B cell (primary cell): ENCODE data around the gene PLCXD3. TPM values are rescaled to one million over a fixed set of nuclear protein-coding genes. Genes with fewer than 3 reads are reported as not detected.

Experiments
- ATAC-seq: fragments of 200-7000 bp; cut with Tn5 transposase; one replicate; pipeline ENCODE4 v1.10.0; 2021; ENCODE audit warnings: low read depth, mild to moderate bottlenecking, moderate number of reproducible peaks, moderate library complexity
- CTCF ChIA-PET: fragments of 350-600 bp; sonication (Branson Sonifier 250); formaldehyde crosslinking; loops from one replicate; lab custom pipeline; 2021; ENCODE audit warnings: antibody characterized with exemption, inconsistent platforms; lab: Charles Lee
- POLR2A ChIA-PET: fragments of 350-600 bp; sonication (Branson Sonifier 250); formaldehyde crosslinking; loops from one replicate; lab custom pipeline; 2021; ENCODE audit warnings: antibody characterized with exemption; lab: Charles Lee
- DNase-seq: peaks from one replicate; pipeline ENCODE4 v3.0.0; 2013
- H2AFZ ChIP-seq: 2 replicates; pipeline ENCODE4 v1.6.1; 2012; ENCODE audit warnings: mild to moderate bottlenecking, low read depth, low read length; ENCODE audit not compliant: insufficient read depth, poor library complexity, severe bottlenecking
- H3K27ac ChIP-seq, 2 donors: 1 replicate in 1 of 2; 2 replicates in 1 of 2; pipeline ENCODE4 v1.5.1; 2012 to 2013; ENCODE audit warnings: low read length in 2 of 2, mild to moderate bottlenecking in 2 of 2, moderate library complexity in 1 of 2
- H3K27me3 ChIP-seq, 4 experiments: fragments of 200-600 bp in 1 of 4; sonication (generic) in 1 of 4; replicated peaks in 1 of 4; 1 replicate in 2 of 4; 2 replicates in 2 of 4; pipeline versions ENCODE4 v1.6.1 to v1.7.0; 2013 to 2016; ENCODE audit warnings: low read length in 3 of 4, mild to moderate bottlenecking in 2 of 4, mixed read lengths in 1 of 4, moderate library complexity in 1 of 4; ENCODE audit not compliant: insufficient read depth in 4 of 4, control insufficient read depth in 3 of 4; ENCODE audit errors: control extremely low read depth in 1 of 4
- H3K36me3 ChIP-seq, 2 experiments: replicated peaks in 1 of 2; 1 replicate in 1 of 2; 2 replicates in 1 of 2; pipeline versions ENCODE4 v1.6.1 to v1.7.1; 2013; ENCODE audit warnings: low read length in 1 of 2; ENCODE audit not compliant: insufficient read depth in 2 of 2, control insufficient read depth in 1 of 2; ENCODE audit errors: control extremely low read depth in 1 of 2, extremely low read depth in 1 of 2
- H3K4me1 ChIP-seq, 2 donors: fragments of 200-600 bp in 1 of 2; sonication (generic) in 1 of 2; 1 replicate in 1 of 2; 2 replicates in 1 of 2; pipeline versions ENCODE4 v1.5.1 to v1.6.1; 2013 to 2017; ENCODE audit warnings: low read length in 2 of 2; ENCODE audit not compliant: control insufficient read depth in 2 of 2, insufficient read depth in 2 of 2
- H3K4me2 ChIP-seq: replicated peaks from 2 replicates; pipeline ENCODE3; 2012; ENCODE audit warnings: mild to moderate bottlenecking, low read depth, low read length; ENCODE audit not compliant: poor library complexity, severe bottlenecking
- H3K4me3 ChIP-seq, 5 experiments: fragments of 200-600 bp in 1 of 5; sonication (generic) in 1 of 5; 1 replicate in 3 of 5; 2 replicates in 2 of 5; pipeline versions ENCODE4 v1.5.1 to v1.7.0; 2011 to 2016; ENCODE audit warnings: low read length in 4 of 5, mild to moderate bottlenecking in 4 of 5, low read depth in 2 of 5, control low read depth in 1 of 5, moderate library complexity in 1 of 5; ENCODE audit not compliant: insufficient read depth in 1 of 5; ENCODE audit errors: control extremely low read depth in 1 of 5, extremely low read depth in 1 of 5
- H3K79me2 ChIP-seq: fragments of 200-600 bp; sonication (generic); one replicate; pipeline ENCODE4 v1.6.0; 2016; ENCODE audit warnings: low read length; ENCODE audit not compliant: control insufficient read depth, insufficient read depth
- H3K9ac ChIP-seq: fragments of 200-600 bp; sonication (generic); 2 replicates; pipeline ENCODE4 v1.6.1; 2017; ENCODE audit warnings: mild to moderate bottlenecking, low read length, moderate library complexity
- H3K9me3 ChIP-seq, 3 donors: one replicate each; pipeline versions ENCODE4 v1.6.1 to v1.7.1; 2013; ENCODE audit warnings: low read length in 2 of 3; ENCODE audit not compliant: control insufficient read depth in 2 of 3, insufficient read depth in 1 of 3; ENCODE audit errors: control extremely low read depth in 1 of 3
- H4K20me1 ChIP-seq: 2 replicates; pipeline ENCODE4 v1.6.0; 2012; ENCODE audit warnings: mild to moderate bottlenecking, low read length; ENCODE audit not compliant: insufficient read depth, control insufficient read depth, poor library complexity, severe bottlenecking
- H3K27ac Mint-ChIP-seq: one replicate; pipeline ENCODE4 v1.8.0; 2021; ENCODE audit warnings: mixed read lengths
- H3K27me3 Mint-ChIP-seq: one replicate; pipeline ENCODE4 v1.8.0; 2021; ENCODE audit warnings: mixed read lengths
- H3K4me1 Mint-ChIP-seq: one replicate; pipeline ENCODE4 v1.8.0; 2021; ENCODE audit warnings: mixed read lengths
- H3K4me3 Mint-ChIP-seq: one replicate; pipeline ENCODE4 v1.8.0; 2021; ENCODE audit warnings: mixed read lengths
- H3K9me3 Mint-ChIP-seq: one replicate; pipeline ENCODE4 v1.8.0; 2022; ENCODE audit warnings: mixed read lengths; ENCODE audit not compliant: insufficient read depth
- EZH2 ChIP-seq: IDR thresholded peaks from 2 replicates; pipeline ENCODE4 v1.6.1; 2012; ENCODE audit warnings: borderline replicate concordance, low read depth, mild to moderate bottlenecking, moderate library complexity, low read length; ENCODE audit not compliant: insufficient read depth, poor library complexity, severe bottlenecking
- WGBS: methylation state at CpG from one replicate; pipeline ENCODE4 v1.1.5; 2013; ENCODE audit warnings: missing lambda C conversion rate; ENCODE audit not compliant: insufficient coverage; 5-methylcytosine and 5-hydroxymethylcytosine counted together
- intact Hi-C: fragments of 100-400 bp; cut with micrococcal nuclease; formaldehyde crosslinking; loops from one replicate; pipeline ENCODE4 v1.10.0; 2022
- polyA plus RNA-seq: library from polyadenylated mRNA; depleted of rRNA; stranded (reverse); fragments of >200 nt; gene quantifications from 2 replicates; pipeline ENCODE4 v1.2.3, GENCODE V29; 2012
- total RNA-seq, 2 donors: library from RNA; stranded (reverse); fragments of 120-200 nt in 1 of 2; gene quantifications; 1 replicate in 1 of 2; 2 replicates in 1 of 2; pipeline versions ENCODE4 v1.2.3 to v1.2.4, GENCODE V29; 2013 to 2022
- TF ChIP-seq, protein P1 (sequence below): fragments of 200-600 bp; IDR thresholded peaks from one replicate; pipeline ENCODE4 v1.8.0; 2022; ENCODE audit warnings: antibody characterized with exemption, mild to moderate bottlenecking

The PLCXD3 gene
- total and polyA plus RNA-seq, 2 donors (not counting 1 experiment from before 2014, with no cell fraction given), result not detected

GRCh38 chr5:41432481-41433253 is 77.7 kb downstream of the PLCXD3 start:
- no peak overlapping the region for H3K27ac ChIP-seq
- DNase-seq, result no peak
- no peak for ATAC-seq
- peaks cover 2% of the 10 kb centered on the region for H3K27me3 Mint-ChIP-seq
- no peak overlapping the region for H3K4me3 Mint-ChIP-seq
- H3K27ac Mint-ChIP-seq, result no peak overlapping the region
- intact Hi-C loops, result no loop called here
- H3K4me3 ChIP-seq, result no peak overlapping the region
- TF ChIP-seq, protein P1, sequence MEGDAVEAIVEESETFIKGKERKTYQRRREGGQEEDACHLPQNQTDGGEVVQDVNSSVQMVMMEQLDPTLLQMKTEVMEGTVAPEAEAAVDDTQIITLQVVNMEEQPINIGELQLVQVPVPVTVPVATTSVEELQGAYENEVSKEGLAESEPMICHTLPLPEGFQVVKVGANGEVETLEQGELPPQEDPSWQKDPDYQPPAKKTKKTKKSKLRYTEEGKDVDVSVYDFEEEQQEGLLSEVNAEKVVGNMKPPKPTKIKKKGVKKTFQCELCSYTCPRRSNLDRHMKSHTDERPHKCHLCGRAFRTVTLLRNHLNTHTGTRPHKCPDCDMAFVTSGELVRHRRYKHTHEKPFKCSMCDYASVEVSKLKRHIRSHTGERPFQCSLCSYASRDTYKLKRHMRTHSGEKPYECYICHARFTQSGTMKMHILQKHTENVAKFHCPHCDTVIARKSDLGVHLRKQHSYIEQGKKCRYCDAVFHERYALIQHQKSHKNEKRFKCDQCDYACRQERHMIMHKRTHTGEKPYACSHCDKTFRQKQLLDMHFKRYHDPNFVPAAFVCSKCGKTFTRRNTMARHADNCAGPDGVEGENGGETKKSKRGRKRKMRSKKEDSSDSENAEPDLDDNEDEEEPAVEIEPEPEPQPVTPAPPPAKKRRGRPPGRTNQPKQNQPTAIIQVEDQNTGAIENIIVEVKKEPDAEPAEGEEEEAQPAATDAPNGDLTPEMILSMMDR, result no peak
- TF ChIP-seq EZH2, result no peak
- no peak overlapping the region for H2AFZ ChIP-seq
- no peaks in the 10 kb centered on the region for H3K27me3 ChIP-seq
- H3K36me3 ChIP-seq, result no peaks in the 10 kb centered on the region
- ChIA-PET POLR2A (no interaction called here), CTCF (no interaction called here)
- H3K9me3 Mint-ChIP-seq, result no peaks in the 10 kb centered on the region
- no peaks in the 10 kb centered on the region for H3K9me3 ChIP-seq
- no peaks in the 10 kb centered on the region for H3K4me1 ChIP-seq
- no peaks in the 10 kb centered on the region for H4K20me1 ChIP-seq
- no peaks in the 10 kb centered on the region for H3K4me1 Mint-ChIP-seq
- no peak overlapping the region for H3K9ac ChIP-seq
- H3K4me2 ChIP-seq, result no peak overlapping the region
- no peaks in the 10 kb centered on the region for H3K79me2 ChIP-seq
- 78% methylated on average over 4 of the region's 5 CpGs for WGBS

DNA sequence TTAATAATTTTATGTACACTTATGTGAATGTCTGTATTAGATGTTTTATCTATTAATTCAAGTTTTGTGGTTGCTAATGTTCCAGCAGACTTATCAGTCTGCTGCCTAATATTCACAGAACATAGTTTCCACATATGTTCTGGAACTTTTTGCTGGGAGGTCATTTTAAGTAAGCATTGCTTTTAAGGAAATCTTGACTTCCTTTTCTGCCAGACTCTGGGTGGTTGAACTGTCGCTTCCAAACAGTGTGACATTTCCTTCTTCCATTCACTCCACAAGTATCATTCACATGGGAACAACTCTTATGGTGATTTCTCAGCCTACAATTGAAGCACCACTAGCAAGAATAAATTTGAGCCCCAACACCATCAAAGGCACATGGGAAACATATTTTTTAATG is 82.9 kb downstream of the PLCXD3 start:
- no peaks in the 10 kb centered on the region for H3K9me3 Mint-ChIP-seq
- H4K20me1 ChIP-seq, result no peaks in the 10 kb centered on the region
- H3K27ac Mint-ChIP-seq, result no peak overlapping the region
- H3K9ac ChIP-seq, result no peak overlapping the region
- H3K4me3 ChIP-seq, result no peak overlapping the region
- WGBS, result 17% methylated on average over 1 of the region's 1 CpG
- no peaks in the 10 kb centered on the region for H3K4me1 ChIP-seq
- ChIA-PET POLR2A (no interaction called here), CTCF (no interaction called here)
- H2AFZ ChIP-seq, result no peak overlapping the region
- H3K27me3 ChIP-seq, result no peaks in the 10 kb centered on the region
- H3K4me3 Mint-ChIP-seq, result no peak overlapping the region
- no peaks in the 10 kb centered on the region for H3K9me3 ChIP-seq
- H3K79me2 ChIP-seq, result no peaks in the 10 kb centered on the region
- no peak for ATAC-seq
- no peaks in the 10 kb centered on the region for H3K36me3 ChIP-seq
- intact Hi-C loops, result no loop called here
- H3K27ac ChIP-seq, result no peak overlapping the region
- H3K27me3 Mint-ChIP-seq, result peaks cover 2% of the 10 kb centered on the region
- TF ChIP-seq, protein P1, result no peak
- no peak for TF ChIP-seq EZH2
- DNase-seq, result no peak
- H3K4me1 Mint-ChIP-seq, result no peaks in the 10 kb centered on the region
- no peak overlapping the region for H3K4me2 ChIP-seq
